T-cell (primary cell): ENCODE results near the gene TNFRSF17. TPM values are rescaled to one million over a fixed set of nuclear protein-coding genes. Genes with fewer than 3 reads are reported as not detected.
"Not testable (repeated sequence)": the region's sequence is repeated elsewhere in the genome, so short reads cannot be mapped to it uniquely, and the experiment has no call there.

Experiments used
- ATAC-seq, 4 experiments: fragments of 200-7000 bp in 3 of 4; fragments of 150-1000 bp in 1 of 4; cut with Tn5 transposase; replicated peaks in 1 of 4; 1 replicate in 3 of 4; 2 replicates in 1 of 4; pipeline ENCODE4 v1.10.0; 2021; ENCODE audit warnings: moderate library complexity in 3 of 4, mild to moderate bottlenecking in 2 of 4, moderate number of reproducible peaks in 1 of 4
- CTCF ChIA-PET, 2 donors: fragments of 300-600 bp; sonication (Branson Sonifier 250); formaldehyde crosslinking; loops; one replicate each; lab custom pipeline; 2022; ENCODE audit warnings: antibody characterized with exemption in 2 of 2; lab: Charles Lee
- POLR2A ChIA-PET, 2 donors: fragments of 300-600 bp; sonication (Branson Sonifier 250); formaldehyde crosslinking; loops; one replicate each; lab custom pipeline; 2022; ENCODE audit warnings: antibody characterized with exemption in 2 of 2; lab: Charles Lee
- DNase-seq, 35 experiments: peaks; one replicate each; pipeline versions ENCODE4 v3.0.0 to v3.0.0-alpha.2; 2013 to 2023
- H3K27ac ChIP-seq: one replicate; pipeline ENCODE4 v1.5.1; 2013; ENCODE audit warnings: low read length
- H3K27me3 ChIP-seq, 2 experiments: replicated peaks in 1 of 2; 1 replicate in 1 of 2; 2 replicates in 1 of 2; pipeline versions ENCODE4 v1.6.1 to v1.7.0; 2013; ENCODE audit warnings: low read length in 1 of 2, mixed read lengths in 1 of 2; ENCODE audit not compliant: control insufficient read depth in 2 of 2, insufficient read depth in 2 of 2; ENCODE audit errors: extremely low read depth in 1 of 2
- H3K36me3 ChIP-seq, 2 donors: 1 replicate in 1 of 2; 2 replicates in 1 of 2; pipeline versions ENCODE4 v1.6.1 to v1.7.0; 2013; ENCODE audit warnings: low read length in 1 of 2; ENCODE audit not compliant: control insufficient read depth in 2 of 2, insufficient read depth in 1 of 2; ENCODE audit errors: extremely low read depth in 1 of 2
- H3K4me1 ChIP-seq, 2 experiments: 1 replicate in 1 of 2; 2 replicates in 1 of 2; pipeline versions ENCODE4 v1.6.1 to v1.7.0; 2013; ENCODE audit warnings: low read length in 2 of 2, mixed read lengths in 1 of 2; ENCODE audit not compliant: insufficient read depth in 2 of 2, control insufficient read depth in 1 of 2; ENCODE audit errors: extremely low read depth in 1 of 2
- H3K4me3 ChIP-seq, 2 donors: 1 replicate in 1 of 2; 2 replicates in 1 of 2; pipeline versions ENCODE4 v1.5.1 to v1.7.0; 2013; ENCODE audit warnings: mild to moderate bottlenecking in 2 of 2, low read length in 1 of 2, moderate library complexity in 1 of 2; ENCODE audit not compliant: control insufficient read depth in 1 of 2; ENCODE audit errors: extremely low read depth in 1 of 2
- H3K9me3 ChIP-seq: 2 replicates; pipeline ENCODE4 v1.7.0; 2013
- H3K27ac Mint-ChIP-seq, 2 donors: one replicate each; pipeline ENCODE4 v1.8.0; 2020 to 2021; ENCODE audit warnings: mild to moderate bottlenecking in 2 of 2, mixed read lengths in 2 of 2
- H3K27me3 Mint-ChIP-seq, 2 donors: one replicate each; pipeline ENCODE4 v1.8.0; 2021 to 2022; ENCODE audit warnings: mixed read lengths in 2 of 2
- H3K36me3 Mint-ChIP-seq: one replicate; pipeline ENCODE4 v1.8.0; 2021; ENCODE audit warnings: mixed read lengths
- H3K4me1 Mint-ChIP-seq, 3 donors: one replicate each; pipeline ENCODE4 v1.8.0; 2020 to 2022; ENCODE audit warnings: mixed read lengths in 3 of 3, mild to moderate bottlenecking in 1 of 3
- H3K4me3 Mint-ChIP-seq, 3 donors: one replicate each; pipeline ENCODE4 v1.8.0; 2020 to 2022; ENCODE audit warnings: mild to moderate bottlenecking in 3 of 3, mixed read lengths in 3 of 3, moderate library complexity in 3 of 3
- H3K9me3 Mint-ChIP-seq, 3 donors: one replicate each; pipeline ENCODE4 v1.8.0; 2020 to 2022; ENCODE audit warnings: mixed read lengths in 3 of 3
- WGBS: methylation state at CpG from one replicate; pipeline ENCODE4 v1.1.5; 2013; ENCODE audit warnings: missing lambda C conversion rate; ENCODE audit not compliant: insufficient coverage; 5-methylcytosine and 5-hydroxymethylcytosine counted together
- total RNA-seq, 35 experiments: library from RNA in 6 of 35; stranded (reverse) in 6 of 35; fragments of 120-200 nt in 1 of 35; gene quantifications; one replicate each; pipeline versions ENCODE4 v1.2.1 to v1.2.4 and lab custom pipeline; 2013 to 2026

Gene TNFRSF17
- total RNA-seq, 5 donors from 2014 or later (not counting 1 experiment from before 2014, with no cell fraction given): 0.41 to 1.4 (median 0.82) TPM

- 100% methylated on average over 2 of the region's 2 CpGs for WGBS
- POLR2A ChIA-PET: no interaction called here
- Histone ChIP-seq H3K36me3 (no peaks in the 10 kb centered on the region), H3K27ac (no peak overlapping the region), H3K4me3 (no peak overlapping the region), H3K4me1 (no peaks in the 10 kb centered on the region), H3K9me3 (no peaks in the 10 kb centered on the region), H3K27me3 (no peaks in the 10 kb centered on the region)
- H3K27me3 Mint-ChIP-seq: no peaks in the 10 kb centered on the region
- H3K27ac Mint-ChIP-seq: no peak overlapping the region
- CTCF ChIA-PET: no interaction called here
- DNase-seq: no peak
- no peaks in the 10 kb centered on the region for H3K4me1 Mint-ChIP-seq
- H3K36me3 Mint-ChIP-seq: no peaks in the 10 kb centered on the region
- no peak overlapping the region for H3K4me3 Mint-ChIP-seq
- H3K9me3 Mint-ChIP-seq: no peaks in the 10 kb centered on the region
- ATAC-seq: no peak
These were observed 8.5 kb upstream of the TNFRSF17 start for GRCh38 chr16:11956558-11956957.

GRCh38 chr16:11957591-11958395 is 7.2 kb upstream of the TNFRSF17 start:
- Mint-ChIP-seq H3K36me3 (no peaks in the 10 kb centered on the region), H3K9me3 (no peaks in the 10 kb centered on the region), H3K27me3 (no peaks in the 10 kb centered on the region), H3K27ac (no peak overlapping the region), H3K4me1 (no peaks in the 10 kb centered on the region), H3K4me3 (no peak overlapping the region)
- ChIA-PET CTCF (interaction anchor here in 1 of 2 donors (0.9 kb wide), 1 partner anchor 107 kb away, joined by 3 read pairs; no protein-coding TSS in a partner anchor), POLR2A (no interaction called here)
- no peak for ATAC-seq
- 91% methylated on average over 6 of the region's 10 CpGs for WGBS
- Histone ChIP-seq H3K9me3 (no peaks in the 10 kb centered on the region), H3K27me3 (no peaks in the 10 kb centered on the region), H3K4me3 (no peak overlapping the region), H3K36me3 (no peaks in the 10 kb centered on the region), H3K27ac (no peak overlapping the region), H3K4me1 (no peaks in the 10 kb centered on the region)
- DNase-seq: no peak

- H3K27ac Mint-ChIP-seq, H3K27ac ChIP-seq, H3K9me3 Mint-ChIP-seq, H3K36me3 ChIP-seq, H3K27me3 ChIP-seq, H3K4me3 Mint-ChIP-seq, ATAC-seq, H3K9me3 ChIP-seq, H3K27me3 Mint-ChIP-seq, H3K4me1 ChIP-seq, H3K4me1 Mint-ChIP-seq, H3K4me3 ChIP-seq, DNase-seq, H3K36me3 Mint-ChIP-seq: not testable (repeated sequence)
- ChIA-PET CTCF (interaction anchor here in 1 of 2 donors (0.7 kb wide), 1 partner anchor 1018 kb away, joined by 3 read pairs; no protein-coding TSS in a partner anchor), POLR2A (interaction anchor here in 1 of 2 donors (0.7 kb wide), 1 partner anchor 1944 kb away, joined by 5 read pairs; no protein-coding TSS in a partner anchor)
- 96% methylated on average over 3 of the region's 5 CpGs for WGBS
These were observed 2.6 kb upstream of the TNFRSF17 start for GRCh38 chr16:11962457-11962856.

- ATAC-seq, H3K9me3 ChIP-seq, H3K27ac Mint-ChIP-seq, H3K4me1 ChIP-seq, H3K4me1 Mint-ChIP-seq, H3K27me3 Mint-ChIP-seq, H3K27ac ChIP-seq, DNase-seq, CTCF ChIA-PET, H3K4me3 Mint-ChIP-seq, H3K27me3 ChIP-seq, H3K36me3 ChIP-seq, H3K9me3 Mint-ChIP-seq, H3K36me3 Mint-ChIP-seq, H3K4me3 ChIP-seq: not testable (repeated sequence)
- WGBS: 84% methylated on average over 2 of the region's 11 CpGs
- POLR2A ChIA-PET: interaction anchor here (0.6 kb wide), 3 partner anchors 9 to 797 kb away, joined by 5 to 7 read pairs (median 5); no protein-coding TSS in a partner anchor
These were observed 2.0 kb upstream of the TNFRSF17 start for GRCh38 chr16:11962978-11963377.

GRCh38 chr16:11963706-11964105 is 1.3 kb upstream of the TNFRSF17 start:
- no peaks in the 10 kb centered on the region for H3K4me1 ChIP-seq
- DNase-seq (no peak), ATAC-seq (no peak)
- Mint-ChIP-seq H3K36me3 (no peaks in the 10 kb centered on the region), H3K27ac (no peak overlapping the region), H3K27me3 (peaks cover 0 to 3% of the 10 kb centered on the region in 2 donors), H3K9me3 (no peaks in the 10 kb centered on the region), H3K4me3 (no peak overlapping the region), H3K4me1 (peaks cover 0 to 5% (median 0%) of the 10 kb centered on the region in 3 donors)
- no CpG with 5 or more reads among the region's 6 CpGs for WGBS
- no peak overlapping the region for H3K27ac ChIP-seq
- H3K36me3 ChIP-seq: no peaks in the 10 kb centered on the region
- no peak overlapping the region for H3K4me3 ChIP-seq
- H3K9me3 ChIP-seq: no peaks in the 10 kb centered on the region
- POLR2A ChIA-PET: interaction anchor here in 1 of 2 donors (0.6 kb wide), 1 partner anchor 215 kb away, joined by 3 read pairs; no protein-coding TSS in a partner anchor
- CTCF ChIA-PET: no interaction called here
- no peaks in the 10 kb centered on the region for H3K27me3 ChIP-seq

GRCh38 chr16:11966173-11966572 is 1.2 kb downstream of the TNFRSF17 start:
- DNase-seq (no peak), ATAC-seq (no peak)
- CTCF ChIA-PET: no interaction called here
- H3K27ac Mint-ChIP-seq: no peak overlapping the region
- 79% methylated on average over 2 of the region's 7 CpGs for WGBS
- H3K27me3 Mint-ChIP-seq: peaks cover 0 to 3% of the 10 kb centered on the region in 2 donors
- Histone ChIP-seq H3K27me3 (no peaks in the 10 kb centered on the region), H3K4me1 (no peaks in the 10 kb centered on the region), H3K9me3 (no peaks in the 10 kb centered on the region), H3K27ac (no peak overlapping the region), H3K36me3 (no peaks in the 10 kb centered on the region), H3K4me3 (no peak overlapping the region)
- POLR2A ChIA-PET: no interaction called here
- no peaks in the 10 kb centered on the region for H3K9me3 Mint-ChIP-seq
- H3K4me3 Mint-ChIP-seq: no peak overlapping the region
- H3K4me1 Mint-ChIP-seq: peaks cover 0 to 5% (median 0%) of the 10 kb centered on the region in 3 donors
- H3K36me3 Mint-ChIP-seq: no peaks in the 10 kb centered on the region
